HCT116 (cell line): ENCODE results near the gene CD247. TPM values are rescaled to one million over a fixed set of nuclear protein-coding genes. Genes with fewer than 3 reads are reported as not detected.

Source experiments
- ATAC-seq: fragments of 200-7000 bp; cut with Tn5 transposase; 2 replicates; pipeline ENCODE4 v1.9.1; 2020; ENCODE audit warnings: mild to moderate bottlenecking, moderate library complexity
- BruUV-seq: library from RNA; stranded (reverse); fragments of 400-500 nt; replicated peaks from 2 replicates; lab custom pipeline; 2021; lab: Mats Ljungman, UMichigan
- CTCF ChIA-PET: fragments of 300-600 bp; sonication (Branson Sonifier 250); formaldehyde crosslinking; loops from one replicate; lab custom pipeline; 2021; ENCODE audit warnings: antibody characterized with exemption; lab: Charles Lee
- POLR2A ChIA-PET: fragments of 300-600, 350-600 bp; sonication (Branson Sonifier 250); formaldehyde crosslinking; loops from one replicate; lab custom pipeline; 2021; ENCODE audit warnings: antibody characterized with exemption; lab: Charles Lee
- RAD21 ChIA-PET, 2 experiments: fragments of 300-600 bp; sonication (Branson Sonifier 250); formaldehyde crosslinking; loops; one replicate each; lab custom pipeline; 2023; ENCODE audit warnings: low total read pairs in 2 of 2; ENCODE audit not compliant: uncharacterized antibody in 2 of 2, unreplicated experiment in 2 of 2, low non-redundant PET in 1 of 2; lab: Charles Lee
- DNase-seq: peaks from one replicate; pipeline ENCODE4 v3.0.0-alpha.2; 2010; ENCODE audit warnings: low read depth, low spot score
- H2AFZ ChIP-seq: fragments of 200-600 bp; shearing (Covaris generic), sonication (generic); 2 replicates; pipeline ENCODE4 v1.6.1; 2017; ENCODE audit warnings: low read depth, mixed run types, mixed read lengths, antibody characterized with exemption, low read length; ENCODE audit not compliant: poor library complexity, severe bottlenecking
- H3K27ac ChIP-seq: 2 replicates; pipeline ENCODE4 v1.5.1; 2012; ENCODE audit warnings: low read depth, low read length
- H3K27me3 ChIP-seq: fragments of 200-600 bp; sonication (generic); 2 replicates; pipeline ENCODE4 v1.6.1; 2016; ENCODE audit warnings: mixed run types, low read length, mixed read lengths; ENCODE audit not compliant: insufficient read depth
- H3K36me3 ChIP-seq, 2 experiments: fragments of 200-500 bp in 1 of 2; fragments of 200-600 bp in 1 of 2; sonication (Bioruptor generic) in 1 of 2; sonication (generic) in 1 of 2; 2 replicates each; pipeline versions ENCODE4 v1.5.1 to v1.6.1; 2014 to 2016; ENCODE audit warnings: low read length in 2 of 2, inconsistent platforms in 1 of 2, mixed read lengths in 1 of 2, mixed run types in 1 of 2; ENCODE audit not compliant: insufficient read depth in 2 of 2, control insufficient read depth in 1 of 2
- H3K4me1 ChIP-seq, 2 experiments: fragments of 200-600 bp in 1 of 2; sonication (generic) in 1 of 2; 2 replicates each; pipeline versions ENCODE4 v1.5.1 to v1.6.1; 2012 to 2017; ENCODE audit warnings: low read length in 2 of 2, inconsistent platforms in 1 of 2, mild to moderate bottlenecking in 1 of 2, mixed read lengths in 1 of 2, mixed run types in 1 of 2, moderate library complexity in 1 of 2; ENCODE audit not compliant: insufficient read depth in 2 of 2, control insufficient read depth in 1 of 2
- H3K4me2 ChIP-seq: fragments of 200-600 bp; sonication (generic); 2 replicates; pipeline ENCODE4 v1.6.1; 2017; ENCODE audit warnings: mixed run types, low read length, mixed read lengths
- H3K4me3 ChIP-seq, 2 experiments: fragments of 200-600 bp in 1 of 2; sonication (generic) in 1 of 2; replicated peaks in 1 of 2; 2 replicates each; pipeline ENCODE4 v1.5.1; 2011 to 2016; ENCODE audit warnings: low read length in 2 of 2, control low read depth in 1 of 2, low read depth in 1 of 2, mild to moderate bottlenecking in 1 of 2, mixed read lengths in 1 of 2, mixed run types in 1 of 2
- H3K79me2 ChIP-seq: fragments of 200-600 bp; sonication (generic); 2 replicates; pipeline ENCODE4 v1.6.1; 2017; ENCODE audit warnings: mild to moderate bottlenecking, mixed run types, low read length, moderate library complexity, mixed read lengths; ENCODE audit not compliant: insufficient read depth
- H3K9ac ChIP-seq: fragments of 200-600 bp; sonication (generic); 2 replicates; pipeline ENCODE4 v1.6.1; 2016; ENCODE audit warnings: low read length, mixed read lengths
- H3K9me2 ChIP-seq: fragments of 200-600 bp; sonication (generic), shearing (Covaris generic); 2 replicates; pipeline ENCODE4 v1.6.1; 2017; ENCODE audit warnings: mixed run types, mild to moderate bottlenecking, moderate library complexity; ENCODE audit not compliant: insufficient read depth
- H3K9me3 ChIP-seq, 2 experiments: fragments of 200-500 bp in 1 of 2; fragments of 200-600 bp in 1 of 2; sonication (Bioruptor generic) in 1 of 2; sonication (generic) in 1 of 2; 2 replicates each; pipeline ENCODE4 v1.6.1; 2014 to 2017; ENCODE audit warnings: low read length in 2 of 2, mixed read lengths in 2 of 2, inconsistent platforms in 1 of 2, low read depth in 1 of 2, mild to moderate bottlenecking in 1 of 2, mixed run types in 1 of 2, moderate library complexity in 1 of 2; ENCODE audit not compliant: control insufficient read depth in 1 of 2, insufficient read depth in 1 of 2
- H4K20me1 ChIP-seq: fragments of 200-600 bp; sonication (generic), shearing (Covaris generic); 2 replicates; pipeline ENCODE4 v1.6.1; 2017; ENCODE audit warnings: mixed run types, mild to moderate bottlenecking, moderate library complexity; ENCODE audit not compliant: insufficient read depth
- CBX3 ChIP-seq: IDR thresholded peaks from 2 replicates; pipeline ENCODE4 v1.6.1; 2012; ENCODE audit warnings: low read depth
- EZH2phosphoT487 ChIP-seq: fragments of 200-600 bp; IDR thresholded peaks from 2 replicates; pipeline ENCODE4 v1.6.1; 2018; ENCODE audit warnings: antibody characterized with exemption, borderline replicate concordance
- POLR2AphosphoS5 ChIP-seq: IDR thresholded peaks from 2 replicates; pipeline ENCODE4 v1.6.1; 2011; ENCODE audit warnings: mild to moderate bottlenecking, low read depth, low read length, moderate library complexity
- RAD21 ChIP-seq: IDR thresholded peaks from 2 replicates; pipeline ENCODE4 v1.6.1; 2012; ENCODE audit warnings: low read depth, mild to moderate bottlenecking
- SP1 ChIP-seq: IDR thresholded peaks from 2 replicates; pipeline ENCODE4 v1.6.1; 2012; ENCODE audit warnings: low read depth
- SRF ChIP-seq: IDR thresholded peaks from 2 replicates; pipeline ENCODE4 v1.6.1; 2012; ENCODE audit warnings: low read depth
- ZFX ChIP-seq: fragments of 450-650 bp; IDR thresholded peaks from 2 replicates; pipeline ENCODE4 v1.6.1; 2017
- ZNF274 ChIP-seq: fragments of 200-500 bp; sonication (Bioruptor generic); IDR thresholded peaks from 2 replicates; pipeline ENCODE4 v1.6.1; 2014; ENCODE audit warnings: mild to moderate bottlenecking, low read depth, low read length, inconsistent platforms
- intact Hi-C: fragments of 100-400 bp; cut with micrococcal nuclease; formaldehyde crosslinking; loops from 2 replicates; pipeline ENCODE4 v1.10.0; 2022
- total RNA-seq: library from RNA; stranded (reverse); gene quantifications from one replicate; pipeline ENCODE4 v1.2.1, GENCODE V29; 2021; ENCODE audit not compliant: unreplicated experiment
- TF ChIP-seq, protein P1 (sequence below): IDR thresholded peaks from 2 replicates; pipeline ENCODE4 v1.6.1; 2012; ENCODE audit warnings: low read depth
- TF ChIP-seq, protein P2 (sequence below): IDR thresholded peaks from 2 replicates; pipeline ENCODE4 v1.6.1; 2012

The CD247 gene
- total RNA-seq, 1 experiment from 2014 or later: 0.57 TPM

DNA sequence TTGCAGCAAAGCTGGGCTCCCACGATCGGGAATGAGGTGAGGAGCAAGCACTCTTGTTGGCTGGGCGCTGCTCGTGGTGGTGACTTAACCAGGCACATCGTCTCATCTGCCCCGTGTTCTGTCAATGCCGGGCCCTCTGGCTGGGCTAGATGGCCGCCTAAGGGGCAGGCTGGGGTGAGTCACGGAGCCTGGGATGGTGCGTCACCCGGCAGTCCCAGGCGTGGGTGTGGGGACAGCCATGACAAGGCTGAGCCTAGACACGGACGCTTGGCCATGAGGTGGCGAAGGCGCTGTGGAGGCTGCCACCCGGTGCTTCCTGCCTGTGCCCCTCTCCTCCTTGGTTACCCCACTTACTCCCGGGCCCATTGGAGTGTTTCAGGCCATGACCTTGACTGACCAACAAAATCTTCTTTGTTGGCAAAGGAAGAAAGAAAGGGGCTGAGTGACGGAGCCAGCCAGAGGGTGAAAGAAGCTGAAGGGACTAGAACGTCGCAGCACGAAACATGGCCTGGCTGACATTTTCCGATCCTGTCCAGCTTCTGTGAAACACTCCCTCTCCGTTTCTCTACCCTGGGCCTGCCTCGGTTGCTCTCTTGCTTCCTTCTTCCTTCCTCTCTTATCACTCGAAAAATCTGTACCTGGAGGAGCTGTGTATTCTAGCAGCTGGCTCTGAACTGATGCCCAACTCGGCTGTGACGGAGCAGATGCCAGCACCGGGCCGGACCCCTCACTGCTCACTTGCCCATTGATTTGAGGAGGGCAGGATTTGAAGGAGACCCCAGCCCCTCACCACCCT lies 596 bp downstream of the CD247 start:
- no peak for DNase-seq
- Histone ChIP-seq H3K9me3 (no peaks in the 10 kb centered on the region), H3K36me3 (no peaks in the 10 kb centered on the region), H3K4me3 (no peak overlapping the region), H3K4me2 (no peak overlapping the region), H3K9ac (no peak overlapping the region), H3K4me1 (no peaks in the 10 kb centered on the region), H3K27ac (no peak overlapping the region), H3K27me3 (no peaks in the 10 kb centered on the region), H3K9me2 (no peaks in the 10 kb centered on the region), H4K20me1 (no peaks in the 10 kb centered on the region), H2AFZ (no peak overlapping the region), H3K79me2 (no peaks in the 10 kb centered on the region)
- POLR2A ChIA-PET: no interaction called here
- no TSS peak for BruUV-seq
- no peak; the same call in 1 of the 2 replicates for ATAC-seq
- CTCF ChIA-PET: no interaction called here
- RAD21 ChIA-PET: no interaction called here
- intact Hi-C loops: no loop called here
- no peak for TF ChIP-seq RAD21
- TF ChIP-seq, protein P1, sequence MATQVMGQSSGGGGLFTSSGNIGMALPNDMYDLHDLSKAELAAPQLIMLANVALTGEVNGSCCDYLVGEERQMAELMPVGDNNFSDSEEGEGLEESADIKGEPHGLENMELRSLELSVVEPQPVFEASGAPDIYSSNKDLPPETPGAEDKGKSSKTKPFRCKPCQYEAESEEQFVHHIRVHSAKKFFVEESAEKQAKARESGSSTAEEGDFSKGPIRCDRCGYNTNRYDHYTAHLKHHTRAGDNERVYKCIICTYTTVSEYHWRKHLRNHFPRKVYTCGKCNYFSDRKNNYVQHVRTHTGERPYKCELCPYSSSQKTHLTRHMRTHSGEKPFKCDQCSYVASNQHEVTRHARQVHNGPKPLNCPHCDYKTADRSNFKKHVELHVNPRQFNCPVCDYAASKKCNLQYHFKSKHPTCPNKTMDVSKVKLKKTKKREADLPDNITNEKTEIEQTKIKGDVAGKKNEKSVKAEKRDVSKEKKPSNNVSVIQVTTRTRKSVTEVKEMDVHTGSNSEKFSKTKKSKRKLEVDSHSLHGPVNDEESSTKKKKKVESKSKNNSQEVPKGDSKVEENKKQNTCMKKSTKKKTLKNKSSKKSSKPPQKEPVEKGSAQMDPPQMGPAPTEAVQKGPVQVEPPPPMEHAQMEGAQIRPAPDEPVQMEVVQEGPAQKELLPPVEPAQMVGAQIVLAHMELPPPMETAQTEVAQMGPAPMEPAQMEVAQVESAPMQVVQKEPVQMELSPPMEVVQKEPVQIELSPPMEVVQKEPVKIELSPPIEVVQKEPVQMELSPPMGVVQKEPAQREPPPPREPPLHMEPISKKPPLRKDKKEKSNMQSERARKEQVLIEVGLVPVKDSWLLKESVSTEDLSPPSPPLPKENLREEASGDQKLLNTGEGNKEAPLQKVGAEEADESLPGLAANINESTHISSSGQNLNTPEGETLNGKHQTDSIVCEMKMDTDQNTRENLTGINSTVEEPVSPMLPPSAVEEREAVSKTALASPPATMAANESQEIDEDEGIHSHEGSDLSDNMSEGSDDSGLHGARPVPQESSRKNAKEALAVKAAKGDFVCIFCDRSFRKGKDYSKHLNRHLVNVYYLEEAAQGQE: no peak
- no peak for TF ChIP-seq EZH2phosphoT487
- TF ChIP-seq SRF: no peak
- TF ChIP-seq ZNF274: no peak
- no peak for TF ChIP-seq CBX3
- no peak for TF ChIP-seq SP1
- no peak for TF ChIP-seq POLR2AphosphoS5
- no peak for TF ChIP-seq ZFX
- TF ChIP-seq, protein P2, sequence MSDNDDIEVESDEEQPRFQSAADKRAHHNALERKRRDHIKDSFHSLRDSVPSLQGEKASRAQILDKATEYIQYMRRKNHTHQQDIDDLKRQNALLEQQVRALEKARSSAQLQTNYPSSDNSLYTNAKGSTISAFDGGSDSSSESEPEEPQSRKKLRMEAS: no peak
